Vagina (tissue), 2 donors: ENCODE measurements around the gene ATG4A. TPM values are rescaled to one million over a fixed set of nuclear protein-coding genes. Genes with fewer than 3 reads are reported as not detected.
A peak's percentile ranks its signal among the peaks of the same experiment; 100 is the strongest.

Experiments
- DNase-seq, 2 donors: peaks; one replicate each; pipeline ENCODE4 v3.0.0-alpha.2; 2017; ENCODE audit errors: extremely low spot score in 2 of 2
- H3K27ac ChIP-seq: fragments of 200-600 bp; sonication (generic); one replicate; pipeline ENCODE4 v1.5.1; 2019
- H3K27me3 ChIP-seq: fragments of 200-600 bp; sonication (generic); one replicate; pipeline ENCODE4 v1.5.1; 2019
- H3K36me3 ChIP-seq, 2 donors: fragments of 200-600 bp; sonication (generic); one replicate each; pipeline ENCODE4 v1.5.1; 2017 to 2019
- H3K4me1 ChIP-seq: fragments of 200-600 bp; sonication (generic); one replicate; pipeline ENCODE4 v1.5.1; 2019
- H3K4me3 ChIP-seq, 2 donors: fragments of 200-600 bp; sonication (generic); 1 replicate in 1 of 2; 2 replicates in 1 of 2; pipeline ENCODE4 v1.5.1; 2016 to 2019
- H3K9me3 ChIP-seq: fragments of 200-600 bp; sonication (generic); one replicate; pipeline ENCODE4 v1.5.1; 2019
- CTCF ChIP-seq, 3 experiments: fragments of 450-650 bp in 2 of 3; fragments of 200-600 bp in 1 of 3; sonication (generic) in 1 of 3; IDR thresholded peaks; one replicate each; pipeline ENCODE4 v1.5.1; 2017 to 2019; ENCODE audit warnings: antibody characterized with exemption in 3 of 3, mild to moderate bottlenecking in 2 of 3, moderate library complexity in 2 of 3
- POLR2A ChIP-seq, 2 donors: fragments of 450-650 bp; IDR thresholded peaks; one replicate each; pipeline ENCODE4 v1.6.1; 2017; ENCODE audit warnings: antibody characterized with exemption in 2 of 2, mild to moderate bottlenecking in 2 of 2, moderate library complexity in 2 of 2
- POLR2AphosphoS5 ChIP-seq, 2 donors: sonication (generic); formaldehyde crosslinking; IDR thresholded peaks; one replicate each; pipeline ENCODE4 v1.9.0; 2017; ENCODE audit warnings: antibody characterized with exemption in 2 of 2, mild to moderate bottlenecking in 2 of 2, low read depth in 1 of 2; ENCODE audit not compliant: insufficient read depth in 1 of 2
- intact Hi-C: fragments of 100-400 bp; cut with DNase I; formaldehyde crosslinking; loops from one replicate; pipeline ENCODE4 v1.15.1; 2023
- total RNA-seq: library from RNA; depleted of rRNA; stranded (reverse); fragments of >200 nt; gene quantifications from one replicate; pipeline ENCODE4 v1.2.3, GENCODE V29; 2016

ATG4A gene
- total RNA-seq, 1 donor from 2014 or later, result 5.4 TPM

- TF ChIP-seq POLR2AphosphoS5 (IDR thresholded peaks at IDR 0.05; ENCODE audit: insufficient read depth in 1 of 2, low read depth in 1 of 2), result no peak
- no peak for TF ChIP-seq CTCF (IDR thresholded peaks at IDR 0.05)
- TF ChIP-seq POLR2A (IDR thresholded peaks at IDR 0.05), result no peak
- no peak for DNase-seq
- no peak overlapping the region for H3K27ac ChIP-seq
- no peaks in the 10 kb centered on the region for H3K9me3 ChIP-seq
- H3K4me3 ChIP-seq, result no peak overlapping the region
- H3K4me1 ChIP-seq, result peaks cover 12% of the 10 kb centered on the region
- H3K36me3 ChIP-seq, result peaks cover 0 to 15% of the 10 kb centered on the region in 2 donors
- H3K27me3 ChIP-seq, result no peaks in the 10 kb centered on the region
- intact Hi-C loops, result no loop called here
Observed at GRCh38 chrX:108088511-108088910, 3.1 kb upstream of the ATG4A start.

- H3K27me3 ChIP-seq, result no peaks in the 10 kb centered on the region
- intact Hi-C loops, result no loop called here
- TF ChIP-seq POLR2AphosphoS5 (IDR thresholded peaks at IDR 0.05; ENCODE audit: insufficient read depth in 1 of 2, low read depth in 1 of 2) (no peak), CTCF (IDR thresholded peaks at IDR 0.05) (no peak), POLR2A (IDR thresholded peaks at IDR 0.05) (no peak)
- no peaks in the 10 kb centered on the region for H3K9me3 ChIP-seq
- peak overlapping the region; percentile 78 for H3K27ac ChIP-seq
- H3K4me3 ChIP-seq, result peak overlapping the region; percentile 56 to 57
- H3K4me1 ChIP-seq, result peaks cover 12% of the 10 kb centered on the region
- H3K36me3 ChIP-seq, result peaks cover 0 to 9% of the 10 kb centered on the region in 2 donors
- no peak for DNase-seq
Observed at GRCh38 chrX:108090491-108091263, 901 bp upstream of the ATG4A start.

GRCh38 chrX:108091878-108092291 lies 307 bp downstream of the ATG4A start:
- peak overlapping the region; percentile 78 for H3K27ac ChIP-seq
- no peaks in the 10 kb centered on the region for H3K27me3 ChIP-seq
- peaks cover 0 to 6% of the 10 kb centered on the region in 2 donors for H3K36me3 ChIP-seq
- H3K4me1 ChIP-seq, result peaks cover 12% of the 10 kb centered on the region
- H3K4me3 ChIP-seq, result peak overlapping the region; percentile 56 to 57
- H3K9me3 ChIP-seq, result no peaks in the 10 kb centered on the region
- intact Hi-C loops, result no loop called here
- DNase-seq, result no peak
- TF ChIP-seq POLR2A (IDR thresholded peaks at IDR 0.05) (no peak), POLR2AphosphoS5 (IDR thresholded peaks at IDR 0.05; ENCODE audit: insufficient read depth in 1 of 2, low read depth in 1 of 2) (no peak), CTCF (IDR thresholded peaks at IDR 0.05) (no peak)

GRCh38 chrX:108097380-108097779 lies 5.8 kb downstream of the ATG4A start:
- Histone ChIP-seq H3K4me3 (no peak overlapping the region), H3K36me3 (no peaks in the 10 kb centered on the region), H3K27ac (no peak overlapping the region), H3K27me3 (no peaks in the 10 kb centered on the region), H3K9me3 (no peaks in the 10 kb centered on the region), H3K4me1 (no peaks in the 10 kb centered on the region)
- TF ChIP-seq POLR2AphosphoS5 (IDR thresholded peaks at IDR 0.05; ENCODE audit: insufficient read depth in 1 of 2, low read depth in 1 of 2), result no peak
- no peak for TF ChIP-seq CTCF (IDR thresholded peaks at IDR 0.05)
- no peak for TF ChIP-seq POLR2A (IDR thresholded peaks at IDR 0.05)
- no peak for DNase-seq
- intact Hi-C loops, result no loop called here

- intact Hi-C loops, result no loop called here
- no peak for DNase-seq
- no peaks in the 10 kb centered on the region for H3K9me3 ChIP-seq
- no peaks in the 10 kb centered on the region for H3K27me3 ChIP-seq
- no peak for TF ChIP-seq CTCF (IDR thresholded peaks at IDR 0.05)
- no peak for TF ChIP-seq POLR2AphosphoS5 (IDR thresholded peaks at IDR 0.05; ENCODE audit: insufficient read depth in 1 of 2, low read depth in 1 of 2)
- H3K27ac ChIP-seq, result no peak overlapping the region
- no peak overlapping the region for H3K4me3 ChIP-seq
- no peaks in the 10 kb centered on the region for H3K36me3 ChIP-seq
- H3K4me1 ChIP-seq, result no peaks in the 10 kb centered on the region
Observed at GRCh38 chrX:108105473-108105872, 13.9 kb downstream of the ATG4A start.
